Measurements from ENCODE around the gene SUSD3.
A peak's percentile ranks its signal among the peaks of the same experiment; 100 is the strongest.

Gene SUSD3

GRCh38 chr9:93095205-93096130, 37.0 kb downstream of the SUSD3 start:
- peak; percentile 99 for DNase-seq (ENCODE audit: low spot score)
- no peak for TF ChIP-seq CTCF (IDR thresholded peaks at IDR 0.05; ENCODE audit: extremely low read depth, missing control alignments)

- DNase-seq (ENCODE audit: low spot score): peak; percentile 43
- no peak for TF ChIP-seq CTCF (IDR thresholded peaks at IDR 0.05; ENCODE audit: extremely low read depth, missing control alignments)
These were observed 37.8 kb downstream of the SUSD3 start, which contains the start of gene CARD19 for GRCh38 chr9:93096131-93096802. Gene CARD19 (plus strand): TSS chr9:93096217. CDS start chr9:93096346, 129 bp downstream.

GRCh38 chr9:93096811-93097382, 38.4 kb downstream of the SUSD3 start:
- no peak for TF ChIP-seq CTCF (IDR thresholded peaks at IDR 0.05; ENCODE audit: extremely low read depth, missing control alignments)
- DNase-seq (ENCODE audit: low spot score): no peak

- TF ChIP-seq CTCF (IDR thresholded peaks at IDR 0.05; ENCODE audit: extremely low read depth, missing control alignments): no peak
- no peak for DNase-seq (ENCODE audit: low spot score)
These were observed 39.2 kb downstream of the SUSD3 start for GRCh38 chr9:93097511-93098201.

- DNase-seq (ENCODE audit: low spot score): no peak
- TF ChIP-seq CTCF (IDR thresholded peaks at IDR 0.05; ENCODE audit: extremely low read depth, missing control alignments): no peak
These were observed 39.9 kb downstream of the SUSD3 start for GRCh38 chr9:93098236-93098946.

GRCh38 chr9:93099551-93100275, 41.2 kb downstream of the SUSD3 start:
- no peak for DNase-seq (ENCODE audit: low spot score)
- TF ChIP-seq CTCF (IDR thresholded peaks at IDR 0.05; ENCODE audit: extremely low read depth, missing control alignments): no peak
